Measurements from ENCODE around the gene GABARAPL2.
A peak's percentile ranks its signal among the peaks of the same experiment; 100 is the strongest.
"Not testable (repeated sequence)": the region's sequence is repeated elsewhere in the genome, so short reads cannot be mapped to it uniquely, and the experiment has no call there.

GABARAPL2 gene

GRCh38 chr16:75537776-75538175 lies 28.4 kb upstream of the GABARAPL2 start:
- DNase-seq (ENCODE audit: extremely low spot score) = no peak
- POLR2A ChIA-PET = no interaction called here
- CTCF ChIA-PET = no interaction called here
- no peak for TF ChIP-seq BHLHE40 (IDR thresholded peaks at IDR 0.05; ENCODE audit: borderline replicate concordance)
- TF ChIP-seq PKNOX1 (IDR thresholded peaks at IDR 0.05) = no peak
- no peak for TF ChIP-seq TARDBP (IDR thresholded peaks at IDR 0.05)
- no peak for TF ChIP-seq FOXK2 (IDR thresholded peaks at IDR 0.05)
- no peak for TF ChIP-seq LEF1 (IDR thresholded peaks at IDR 0.05; ENCODE audit: borderline replicate concordance)
- no peak for TF ChIP-seq L3MBTL2 (conservative IDR thresholded peaks at IDR 0.05)
- TF ChIP-seq NFRKB (IDR thresholded peaks at IDR 0.05) = no peak
- no peak for TF ChIP-seq FOXA1 (IDR thresholded peaks at IDR 0.05)
- no peak for TF ChIP-seq SUZ12 (IDR thresholded peaks at IDR 0.05)
- no peak for TF ChIP-seq ELF4 (IDR thresholded peaks at IDR 0.05)
- TF ChIP-seq FOXM1 (IDR thresholded peaks at IDR 0.05; ENCODE audit: borderline replicate concordance) = no peak
- TF ChIP-seq HDGF (IDR thresholded peaks at IDR 0.05; ENCODE audit: borderline replicate concordance) = no peak
- no peak for TF ChIP-seq ZNF384 (IDR thresholded peaks at IDR 0.05)

GRCh38 chr16:75538882-75539565 lies 27.2 kb upstream of the GABARAPL2 start:
- DNase-seq (ENCODE audit: extremely low spot score); POLR2A ChIA-PET; CTCF ChIA-PET: not testable (repeated sequence)

GRCh38 chr16:75541236-75541635 lies 24.9 kb upstream of the GABARAPL2 start:
- CTCF ChIA-PET = no interaction called here
- TF ChIP-seq LEF1 (IDR thresholded peaks at IDR 0.05; ENCODE audit: borderline replicate concordance) = no peak
- no peak for TF ChIP-seq TARDBP (IDR thresholded peaks at IDR 0.05)
- TF ChIP-seq BHLHE40 (IDR thresholded peaks at IDR 0.05; ENCODE audit: borderline replicate concordance) = no peak
- TF ChIP-seq HDGF (IDR thresholded peaks at IDR 0.05; ENCODE audit: borderline replicate concordance) = no peak
- TF ChIP-seq FOXM1 (IDR thresholded peaks at IDR 0.05; ENCODE audit: borderline replicate concordance) = no peak
- DNase-seq (ENCODE audit: extremely low spot score) = no peak
- POLR2A ChIA-PET = no interaction called here

GRCh38 chr16:75542462-75542861 lies 23.7 kb upstream of the GABARAPL2 start:
- POLR2A ChIA-PET; CTCF ChIA-PET; DNase-seq (ENCODE audit: extremely low spot score): not testable (repeated sequence)

GRCh38 chr16:75545879-75546278 lies 20.3 kb upstream of the GABARAPL2 start:
- CTCF ChIA-PET = interaction anchor here (1.5 kb wide), 1 partner anchor 29 kb away, joined by 4 read pairs; no protein-coding TSS in a partner anchor
- DNase-seq (ENCODE audit: extremely low spot score); POLR2A ChIA-PET: not testable (repeated sequence)

- ChIA-PET CTCF (interaction anchor here (1.5 kb wide), 1 partner anchor 29 kb away, joined by 4 read pairs; no protein-coding TSS in a partner anchor), POLR2A (no interaction called here)
- TF ChIP-seq FOXA1 (IDR thresholded peaks at IDR 0.05) (no peak), FOXK2 (IDR thresholded peaks at IDR 0.05) (no peak), ARNT (IDR thresholded peaks at IDR 0.05) (no peak), NFRKB (IDR thresholded peaks at IDR 0.05) (no peak), CTBP1 (IDR thresholded peaks at IDR 0.05; ENCODE audit: borderline replicate concordance) (no peak), SP1 (IDR thresholded peaks at IDR 0.05) (no peak), SUZ12 (IDR thresholded peaks at IDR 0.05) (no peak)
- DNase-seq (ENCODE audit: extremely low spot score) = no peak
These were observed 19.9 kb upstream of the GABARAPL2 start for GRCh38 chr16:75546293-75546692.

GRCh38 chr16:75548456-75548855 lies 17.7 kb upstream of the GABARAPL2 start:
- POLR2A ChIA-PET; CTCF ChIA-PET; DNase-seq (ENCODE audit: extremely low spot score): not testable (repeated sequence)

GRCh38 chr16:75550211-75550662 lies 15.9 kb upstream of the GABARAPL2 start:
- TF ChIP-seq L3MBTL2 (conservative IDR thresholded peaks at IDR 0.05) = no peak
- TF ChIP-seq HDGF (IDR thresholded peaks at IDR 0.05; ENCODE audit: borderline replicate concordance) = no peak
- no peak for TF ChIP-seq TARDBP (IDR thresholded peaks at IDR 0.05)
- TF ChIP-seq ARNT (IDR thresholded peaks at IDR 0.05) = no peak
- TF ChIP-seq ELF4 (IDR thresholded peaks at IDR 0.05) = no peak
- no peak for TF ChIP-seq CTBP1 (IDR thresholded peaks at IDR 0.05; ENCODE audit: borderline replicate concordance)
- no peak for TF ChIP-seq FOXA1 (IDR thresholded peaks at IDR 0.05)
- no peak for TF ChIP-seq SP1 (IDR thresholded peaks at IDR 0.05)
- TF ChIP-seq NFRKB (IDR thresholded peaks at IDR 0.05) = no peak
- TF ChIP-seq ZNF384 (IDR thresholded peaks at IDR 0.05) = no peak
- TF ChIP-seq FOXK2 (IDR thresholded peaks at IDR 0.05) = no peak
- no peak for TF ChIP-seq SUZ12 (IDR thresholded peaks at IDR 0.05)
- TF ChIP-seq FOXM1 (IDR thresholded peaks at IDR 0.05; ENCODE audit: borderline replicate concordance) = no peak
- no peak for TF ChIP-seq LEF1 (IDR thresholded peaks at IDR 0.05; ENCODE audit: borderline replicate concordance)
- no peak for TF ChIP-seq BHLHE40 (IDR thresholded peaks at IDR 0.05; ENCODE audit: borderline replicate concordance)
- no peak for TF ChIP-seq PKNOX1 (IDR thresholded peaks at IDR 0.05)
- DNase-seq (ENCODE audit: extremely low spot score) = peak; percentile 56
- ChIA-PET POLR2A (interaction anchor here (0.6 kb wide), 1 partner anchor 351 kb away, joined by 3 read pairs; no protein-coding TSS in a partner anchor), CTCF (interaction anchor here (0.6 to 1.0 kb wide), 5 partner anchors 11 to 78 kb away, joined by 3 to 4 read pairs (median 3); no protein-coding TSS in a partner anchor)

All from HEK293T (cell line).